Measurements from ENCODE around the gene MYH1.

GRCh38 chr17:10557422-10557821 is 39.1 kb upstream of the MYH1 start:
- no peak for TF ChIP-seq GATA3 (IDR thresholded peaks at IDR 0.05; ENCODE audit: low read depth, low read length)
- no peak for TF ChIP-seq GATA2 (IDR thresholded peaks at IDR 0.05; ENCODE audit: low read depth, low read length)

All from SH-SY5Y (cell line).